Duodenal mucosa (tissue), 2 donors: Measurements from ENCODE around the gene QSOX2.

Source experiments
- H3K27ac ChIP-seq: one replicate; pipeline ENCODE4 v1.7.0; 2013; ENCODE audit warnings: low read depth, low read length
- H3K27me3 ChIP-seq, 2 donors: one replicate each; pipeline ENCODE4 v1.7.0; 2013; ENCODE audit warnings: low read length in 2 of 2, control low read depth in 1 of 2; ENCODE audit not compliant: insufficient read depth in 2 of 2, control insufficient read depth in 1 of 2
- H3K36me3 ChIP-seq, 2 donors: one replicate each; pipeline ENCODE4 v1.7.0; 2013; ENCODE audit warnings: low read length in 2 of 2, control low read depth in 1 of 2; ENCODE audit not compliant: insufficient read depth in 2 of 2, control insufficient read depth in 1 of 2
- H3K4me1 ChIP-seq, 2 donors: one replicate each; pipeline ENCODE4 v1.7.0; 2013; ENCODE audit warnings: low read length in 2 of 2, control low read depth in 1 of 2; ENCODE audit not compliant: insufficient read depth in 2 of 2, control insufficient read depth in 1 of 2
- H3K4me3 ChIP-seq, 2 donors: one replicate each; pipeline ENCODE4 v1.7.0; 2013; ENCODE audit warnings: low read length in 2 of 2, low read depth in 1 of 2
- H3K9ac ChIP-seq, 2 donors: one replicate each; pipeline ENCODE4 v1.7.0; 2013; ENCODE audit warnings: low read length in 2 of 2, low read depth in 1 of 2
- H3K9me3 ChIP-seq, 2 donors: one replicate each; pipeline ENCODE4 v1.7.0; 2013; ENCODE audit warnings: low read length in 2 of 2, control low read depth in 1 of 2; ENCODE audit not compliant: control insufficient read depth in 1 of 2

QSOX2 gene

DNA sequence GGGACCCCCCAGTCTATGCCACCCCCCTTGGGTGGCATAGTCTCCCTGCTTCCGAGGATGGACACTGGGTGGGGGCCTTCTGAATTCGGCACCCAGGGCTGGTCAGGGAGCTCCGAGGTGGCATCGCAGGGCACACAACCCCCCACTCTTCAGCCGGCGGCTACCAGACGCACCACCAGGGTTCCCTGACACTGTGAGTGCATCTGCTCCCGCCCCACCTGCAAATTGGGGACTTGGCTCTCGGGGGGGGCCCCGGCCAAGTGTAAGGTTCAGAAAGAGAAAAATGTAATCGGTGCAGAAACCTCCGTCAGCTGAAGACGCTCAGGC lies 12.7 kb upstream of the QSOX2 start:
- Histone ChIP-seq H3K4me1 (no peaks in the 10 kb centered on the region), H3K9ac (no peak overlapping the region), H3K27ac (no peak overlapping the region), H3K36me3 (no peaks in the 10 kb centered on the region), H3K9me3 (no peaks in the 10 kb centered on the region), H3K27me3 (no peaks in the 10 kb centered on the region), H3K4me3 (no peak overlapping the region)

DNA sequence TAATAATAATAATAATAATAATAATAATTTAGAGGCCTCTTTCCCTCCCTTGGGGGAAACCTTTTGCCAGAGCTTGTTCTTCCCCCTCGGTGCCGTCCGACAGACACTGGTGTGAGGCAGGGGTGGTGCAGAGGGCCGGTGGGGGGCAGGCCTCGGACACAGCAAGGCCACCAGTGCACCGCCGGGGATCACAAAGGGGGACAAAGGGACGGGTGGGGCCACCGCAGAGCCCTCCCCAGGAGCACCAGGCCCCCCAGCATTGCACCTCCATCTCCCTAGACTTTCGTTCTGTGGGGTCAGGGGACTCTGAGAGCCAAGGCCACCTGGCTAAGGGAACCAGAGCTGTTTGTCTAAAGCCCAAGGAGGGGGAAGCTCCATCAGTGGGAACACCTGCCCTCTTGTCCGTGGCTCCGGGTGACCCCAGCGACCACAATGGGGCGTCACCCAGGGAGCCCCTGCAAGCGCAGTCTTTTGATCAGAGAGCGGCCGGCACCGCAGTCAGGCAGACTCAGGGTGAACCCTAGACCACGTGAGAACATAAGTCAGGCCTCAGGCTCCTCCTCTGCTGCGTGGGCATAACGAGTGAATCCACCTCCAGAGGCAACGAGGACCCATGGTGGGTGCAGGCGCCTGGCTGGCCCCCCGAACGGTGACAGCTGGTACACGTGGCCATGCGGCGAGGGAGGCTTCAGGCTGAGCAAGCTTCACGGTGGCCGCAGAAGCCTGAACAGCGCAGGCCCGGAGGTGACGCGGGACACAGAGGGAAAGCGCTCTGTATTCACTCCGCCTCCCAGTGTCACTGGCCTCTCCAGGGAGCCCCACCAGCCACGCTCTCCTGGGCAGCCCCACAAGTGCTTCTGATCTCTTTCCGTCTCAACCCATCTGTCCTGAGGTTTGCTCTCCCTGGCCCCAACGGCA lies 12.0 kb upstream of the QSOX2 start:
- Histone ChIP-seq H3K4me3 (no peak overlapping the region), H3K27ac (no peak overlapping the region), H3K4me1 (no peaks in the 10 kb centered on the region), H3K27me3 (no peaks in the 10 kb centered on the region), H3K36me3 (no peaks in the 10 kb centered on the region), H3K9me3 (no peaks in the 10 kb centered on the region), H3K9ac (no peak overlapping the region)

DNA sequence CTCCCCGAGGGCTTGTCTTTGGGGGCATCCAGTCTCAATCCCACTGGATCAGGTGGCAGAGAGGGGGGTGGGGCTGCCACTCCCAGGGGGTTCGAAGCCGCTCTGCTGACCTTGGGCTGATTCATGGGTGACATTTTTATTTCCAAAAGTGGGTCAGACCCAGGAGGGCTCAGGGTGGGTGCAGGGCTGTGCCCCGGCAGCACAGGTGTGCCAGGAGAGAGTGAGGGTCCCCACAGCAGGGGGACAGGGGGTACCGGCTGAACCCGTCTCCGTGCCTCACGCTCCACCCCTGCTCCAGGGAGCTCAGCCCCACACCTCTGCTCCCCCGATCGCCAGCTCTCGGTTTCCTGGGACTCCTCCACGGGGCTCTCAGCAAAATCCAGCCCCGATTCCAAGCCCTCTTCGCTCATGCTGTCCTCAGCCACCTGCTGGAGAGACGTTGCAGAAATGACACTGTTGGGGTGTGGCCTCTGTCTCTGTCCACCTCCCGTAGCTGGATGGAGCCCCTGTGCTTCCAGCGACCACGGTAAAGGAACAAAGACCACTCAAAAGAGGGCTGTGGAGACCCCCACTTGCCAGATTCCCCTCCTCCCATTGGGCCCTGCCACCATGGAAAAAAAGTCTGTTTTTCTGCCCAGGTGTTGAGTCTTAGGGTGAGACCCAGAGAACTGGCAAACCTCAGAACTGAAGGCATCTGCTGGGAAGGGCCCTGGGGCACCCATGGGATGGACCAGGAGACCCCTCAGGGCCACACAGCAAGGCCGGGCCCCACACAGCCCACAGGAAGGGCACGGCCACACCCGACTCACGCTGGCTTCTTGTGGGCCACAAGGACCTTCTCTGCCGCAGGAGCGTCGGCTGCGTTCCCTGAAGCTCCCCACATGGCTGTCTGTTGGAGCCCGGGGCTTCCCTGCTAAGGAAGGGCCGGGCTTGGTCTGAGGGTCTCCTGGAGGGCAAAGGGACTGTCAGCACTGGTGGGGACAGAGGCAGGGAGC lies 10.6 kb upstream of the QSOX2 start:
- H3K4me1 ChIP-seq = no peaks in the 10 kb centered on the region
- no peaks in the 10 kb centered on the region for H3K36me3 ChIP-seq
- no peaks in the 10 kb centered on the region for H3K27me3 ChIP-seq
- no peak overlapping the region for H3K27ac ChIP-seq
- H3K9ac ChIP-seq = no peak overlapping the region
- H3K4me3 ChIP-seq = no peak overlapping the region
- no peaks in the 10 kb centered on the region for H3K9me3 ChIP-seq

DNA sequence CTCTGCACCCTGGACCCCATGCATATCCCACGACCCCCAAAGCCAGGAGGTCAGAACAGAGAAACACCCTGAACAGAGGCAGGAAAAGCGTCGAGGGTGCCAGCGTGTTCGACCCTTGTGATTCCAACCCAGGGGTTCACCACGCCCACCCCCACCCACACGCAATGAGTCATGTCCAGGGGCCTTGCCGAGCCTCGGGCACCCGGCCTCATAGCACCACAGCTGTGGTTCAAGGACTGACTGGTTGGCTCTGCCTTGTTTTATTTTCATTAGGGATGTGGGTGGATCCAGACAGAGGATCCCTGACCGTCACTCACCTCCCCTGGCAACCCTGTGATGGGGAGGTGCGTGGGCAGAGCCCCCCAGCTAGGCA lies 9.5 kb upstream of the QSOX2 start:
- H3K9ac ChIP-seq = no peak overlapping the region

DNA sequence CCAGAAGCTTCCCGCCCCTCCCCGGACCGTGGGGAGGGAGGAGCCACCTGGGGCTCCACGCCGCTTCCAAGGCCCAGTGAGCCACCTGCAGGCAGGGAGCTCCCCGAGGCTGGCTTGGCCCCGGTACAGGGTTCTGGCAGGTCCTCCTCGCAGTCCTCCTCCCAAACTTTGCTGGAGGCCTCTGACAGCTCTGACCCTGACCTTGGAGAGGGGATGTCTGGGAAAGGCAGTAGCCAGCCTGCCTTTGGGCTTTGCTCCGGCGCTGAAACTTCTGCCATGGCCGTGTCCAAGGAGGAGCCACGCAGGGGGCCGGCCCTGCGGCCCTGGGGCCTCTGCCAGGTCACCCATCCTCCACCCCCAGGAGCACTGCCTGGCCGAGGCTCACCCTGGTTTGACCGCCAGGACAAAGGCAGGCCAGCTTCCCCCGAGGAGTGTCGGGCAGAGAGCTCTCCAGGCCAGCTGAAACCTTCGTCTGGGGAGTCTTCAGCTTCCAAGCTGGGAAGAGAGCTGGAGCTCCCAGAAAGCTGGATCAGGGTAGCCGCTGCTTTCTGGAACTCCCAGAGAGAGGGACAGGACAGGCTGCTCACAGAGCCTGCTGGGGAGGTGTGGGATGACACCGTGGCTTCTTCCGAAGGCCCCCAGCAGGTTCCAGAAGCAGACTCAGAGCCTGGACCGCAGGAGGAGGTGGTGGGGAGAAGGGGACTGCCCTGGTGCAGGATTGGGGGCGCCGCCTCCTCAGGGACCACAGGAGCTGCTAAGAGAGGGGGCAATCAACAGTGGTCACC lies 9.0 kb upstream of the QSOX2 start:
- Histone ChIP-seq H3K36me3 (no peaks in the 10 kb centered on the region), H3K9me3 (no peaks in the 10 kb centered on the region), H3K27ac (no peak overlapping the region), H3K4me3 (no peak overlapping the region), H3K4me1 (no peaks in the 10 kb centered on the region), H3K9ac (no peak overlapping the region), H3K27me3 (peaks cover 0 to 8% of the 10 kb centered on the region in 2 donors)

More for the DNA sequence above, 9.5 kb upstream of the QSOX2 start:
- no peak overlapping the region for H3K4me3 ChIP-seq
- no peak overlapping the region for H3K27ac ChIP-seq
- H3K4me1 ChIP-seq = no peaks in the 10 kb centered on the region
- H3K27me3 ChIP-seq = peaks cover 0 to 6% of the 10 kb centered on the region in 2 donors
- no peaks in the 10 kb centered on the region for H3K36me3 ChIP-seq
- H3K9me3 ChIP-seq = no peaks in the 10 kb centered on the region

DNA sequence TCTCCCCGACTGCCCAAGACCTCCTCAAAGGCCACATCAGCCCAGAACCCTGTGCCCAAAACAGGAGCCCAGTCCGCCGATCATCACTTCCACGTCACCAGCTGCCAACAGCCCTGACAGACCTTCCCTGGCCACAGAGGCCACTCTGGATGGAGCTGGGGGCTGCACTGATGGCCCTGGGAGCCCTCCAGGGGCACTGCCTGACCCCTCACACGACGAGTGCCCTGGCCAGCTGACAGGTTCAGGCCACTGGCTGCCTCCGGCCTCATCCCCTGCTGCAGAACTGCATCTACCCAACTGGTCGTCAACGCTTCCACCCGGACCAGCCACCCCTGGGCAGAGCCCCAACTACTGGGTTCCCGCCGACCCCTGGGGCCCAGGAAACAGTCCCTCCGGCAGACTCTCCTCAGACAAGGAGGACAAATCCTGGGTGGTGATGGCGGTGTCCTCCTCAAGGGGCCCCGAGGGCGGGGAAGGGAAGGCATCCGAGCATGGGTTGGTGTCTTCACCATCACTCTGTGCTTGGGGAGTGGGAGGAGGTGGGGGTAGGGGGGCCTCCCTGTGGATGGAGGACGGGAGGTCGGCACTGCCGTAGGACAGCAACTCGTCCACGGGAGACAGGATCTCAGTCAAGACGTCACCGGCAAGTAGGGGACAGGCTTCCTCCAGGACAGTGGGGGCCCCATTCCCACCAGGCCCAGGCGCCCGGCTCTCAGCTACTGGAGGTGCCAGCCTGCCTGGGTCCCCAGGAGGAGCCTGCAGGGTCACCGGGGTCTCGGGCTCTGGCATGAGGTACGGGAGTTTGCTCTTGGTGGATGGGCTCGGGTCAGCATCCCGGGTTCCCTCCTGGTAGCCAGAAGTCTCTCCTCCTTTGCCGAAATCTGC lies 7.9 kb upstream of the QSOX2 start:
- H3K4me1 ChIP-seq = no peaks in the 10 kb centered on the region
- H3K27ac ChIP-seq = no peak overlapping the region
- no peaks in the 10 kb centered on the region for H3K36me3 ChIP-seq
- no peak overlapping the region for H3K9ac ChIP-seq
- no peaks in the 10 kb centered on the region for H3K9me3 ChIP-seq
- H3K27me3 ChIP-seq = peaks cover 4 to 8% of the 10 kb centered on the region in 2 donors
- H3K4me3 ChIP-seq = no peak overlapping the region

DNA sequence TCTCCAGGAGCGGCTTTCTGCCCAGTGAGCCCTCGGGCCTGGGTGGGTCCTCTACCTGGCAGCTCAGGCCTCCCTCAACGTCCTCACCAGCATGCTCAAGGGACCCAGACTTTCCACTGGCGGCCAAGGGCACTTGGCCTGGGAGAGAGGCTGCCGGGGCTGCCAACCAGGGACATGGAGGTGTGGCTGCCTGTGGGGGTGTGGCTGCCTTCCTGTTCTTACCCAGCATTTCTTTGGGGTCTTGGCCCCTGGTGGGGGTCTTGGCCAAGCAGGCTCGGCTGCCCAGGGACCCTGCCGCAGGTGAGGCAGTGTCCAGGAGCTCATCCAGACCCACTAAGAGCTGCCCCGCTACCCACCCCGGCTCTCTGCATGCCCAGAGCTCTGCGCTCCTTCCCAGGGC lies 7.2 kb upstream of the QSOX2 start:
- no peak overlapping the region for H3K4me3 ChIP-seq
- no peak overlapping the region for H3K27ac ChIP-seq
- peaks cover 4 to 8% of the 10 kb centered on the region in 2 donors for H3K27me3 ChIP-seq
- H3K9ac ChIP-seq = no peak overlapping the region
- H3K36me3 ChIP-seq = no peaks in the 10 kb centered on the region
- no peaks in the 10 kb centered on the region for H3K9me3 ChIP-seq
- no peaks in the 10 kb centered on the region for H3K4me1 ChIP-seq

DNA sequence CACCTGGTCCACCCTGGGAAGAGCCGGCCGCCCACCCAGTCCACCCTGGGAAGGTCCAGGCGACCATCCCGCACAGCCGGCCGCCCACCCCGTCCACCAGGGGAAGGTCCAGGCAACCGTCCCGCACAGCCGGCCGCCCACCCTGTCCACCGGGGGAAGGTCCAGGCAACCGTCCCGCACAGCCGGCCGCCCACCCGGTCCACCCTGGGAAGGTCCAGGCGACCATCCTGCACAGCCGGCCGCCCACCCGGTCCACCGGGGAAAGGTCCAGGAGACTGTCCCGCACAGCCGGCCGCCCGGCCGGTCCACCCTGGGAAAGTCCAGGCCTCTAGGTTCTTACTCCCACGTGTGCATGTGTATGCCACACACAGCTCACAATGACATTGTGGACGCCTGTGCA lies 6.7 kb upstream of the QSOX2 start:
- Histone ChIP-seq H3K36me3 (no peaks in the 10 kb centered on the region), H3K4me1 (no peaks in the 10 kb centered on the region), H3K4me3 (no peak overlapping the region), H3K9me3 (no peaks in the 10 kb centered on the region), H3K9ac (no peak overlapping the region), H3K27ac (no peak overlapping the region), H3K27me3 (peaks cover 4 to 8% of the 10 kb centered on the region in 2 donors)
